RKO (cell line): ENCODE data around the gene IL2.

Experiments
- DNase-seq: peaks from one replicate; pipeline ENCODE4 v3.0.0-alpha.2; 2016; ENCODE audit warnings: low spot score

IL2 gene

DNA sequence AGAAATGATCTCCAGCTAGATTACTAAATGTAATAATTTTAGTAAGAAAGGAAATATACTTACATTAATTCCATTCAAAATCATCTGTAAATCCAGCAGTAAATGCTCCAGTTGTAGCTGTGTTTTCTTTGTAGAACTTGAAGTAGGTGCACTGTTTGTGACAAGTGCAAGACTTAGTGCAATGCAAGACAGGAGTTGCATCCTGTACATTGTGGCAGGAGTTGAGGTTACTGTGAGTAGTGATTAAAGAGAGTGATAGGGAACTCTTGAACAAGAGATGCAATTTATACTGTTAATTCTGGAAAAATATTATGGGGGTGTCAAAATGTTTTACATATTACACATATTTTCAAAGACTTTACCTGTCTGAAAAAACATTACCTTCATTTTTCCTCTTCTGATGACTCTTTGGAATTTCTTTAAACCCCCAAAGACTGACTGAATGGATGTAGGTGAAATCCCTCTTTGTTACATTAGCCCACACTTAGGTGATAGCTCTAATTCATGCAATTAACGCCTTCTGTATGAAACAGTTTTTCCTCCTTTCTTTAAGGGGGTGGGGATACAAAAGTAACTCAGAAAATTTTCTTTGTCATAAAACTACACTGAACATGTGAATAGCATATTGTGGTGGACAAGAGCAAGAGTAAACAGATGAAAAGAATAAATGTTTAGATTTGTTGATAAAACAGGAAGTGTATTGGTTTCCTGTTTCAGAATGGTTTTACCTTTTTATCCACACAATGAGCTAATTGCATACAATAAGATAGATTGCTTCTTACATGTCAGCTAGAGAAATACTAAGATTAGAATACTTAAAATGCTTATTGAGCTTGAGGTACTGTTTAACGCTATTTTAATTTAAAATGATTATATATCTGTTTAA lies at the start of gene IL2:
IL2 (minus strand) TSS at position 495 of the 886 bp plus-strand sequence; CDS start at position 210, 285 bp downstream.
- DNase-seq, result no peak

DNA sequence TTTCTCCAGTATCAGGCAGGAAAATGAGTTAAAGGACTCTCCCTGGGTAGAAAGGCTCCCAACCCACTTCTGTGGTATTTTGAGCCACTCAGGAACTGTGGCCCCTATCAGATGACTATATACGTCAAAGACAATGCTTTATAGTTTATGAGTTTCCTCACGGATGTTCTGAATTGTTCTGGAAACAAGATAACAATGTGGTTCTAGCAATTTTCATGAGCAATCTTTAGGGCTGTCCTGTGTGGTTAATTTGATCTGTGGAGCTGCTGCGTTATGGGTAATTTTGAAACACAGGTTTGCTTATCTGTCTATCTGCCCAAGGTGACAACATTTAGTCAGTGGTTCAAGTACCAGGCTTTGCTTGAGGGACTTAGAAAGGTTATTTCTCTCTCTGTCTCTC lies 46.7 kb upstream of the IL2 start:
- DNase-seq, result no peak

DNA sequence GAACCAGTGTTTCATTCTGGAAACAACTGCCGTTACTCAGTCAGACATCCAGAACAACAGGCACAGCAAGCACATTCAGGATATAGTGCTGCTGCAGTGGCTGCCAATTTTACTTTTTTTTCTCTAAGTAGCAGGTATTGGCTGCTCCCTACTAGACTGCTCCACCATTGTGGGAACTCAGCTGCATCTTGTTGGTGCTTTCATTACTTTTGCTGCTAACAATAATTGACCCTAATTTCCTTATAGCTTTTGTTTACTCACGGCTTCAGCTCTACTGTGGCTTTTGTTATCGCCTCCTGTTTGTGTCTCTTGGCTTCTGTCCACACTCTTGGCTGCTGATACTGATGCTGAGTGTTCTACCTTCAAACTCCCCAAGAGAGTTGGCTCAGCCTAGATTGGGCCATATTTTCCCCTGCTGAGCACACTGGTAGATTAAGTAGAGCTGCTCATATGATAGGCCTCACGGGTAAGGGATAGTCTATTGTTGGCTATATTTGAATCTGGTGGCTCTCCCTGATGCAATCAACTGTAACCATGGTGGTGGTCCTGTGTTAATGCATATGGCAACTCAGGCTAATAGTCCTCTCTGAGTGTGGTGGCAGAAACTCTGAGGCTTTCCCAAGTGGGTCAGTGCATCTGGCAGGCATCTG lies 44.5 kb upstream of the IL2 start:
- no peak for DNase-seq

DNA sequence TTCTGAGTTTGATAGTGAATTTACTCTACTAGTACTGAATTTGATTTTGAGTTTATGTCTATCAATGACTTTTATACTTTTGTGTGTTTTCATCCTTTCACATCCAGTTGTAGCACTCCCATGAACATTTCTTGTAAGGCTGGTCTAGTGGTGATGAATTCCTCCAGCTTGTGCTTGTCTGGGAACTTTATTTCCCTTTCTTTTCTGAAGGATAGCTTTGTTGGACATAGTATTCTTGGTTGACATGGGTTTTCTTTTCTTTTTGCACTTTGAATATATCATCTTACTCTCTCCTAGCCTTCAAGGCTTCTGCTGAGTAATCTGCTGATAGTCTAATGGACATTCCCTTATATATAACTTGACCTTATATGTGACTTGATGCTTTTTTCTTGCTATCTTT lies 32.5 kb upstream of the IL2 start:
- no peak for DNase-seq

DNA sequence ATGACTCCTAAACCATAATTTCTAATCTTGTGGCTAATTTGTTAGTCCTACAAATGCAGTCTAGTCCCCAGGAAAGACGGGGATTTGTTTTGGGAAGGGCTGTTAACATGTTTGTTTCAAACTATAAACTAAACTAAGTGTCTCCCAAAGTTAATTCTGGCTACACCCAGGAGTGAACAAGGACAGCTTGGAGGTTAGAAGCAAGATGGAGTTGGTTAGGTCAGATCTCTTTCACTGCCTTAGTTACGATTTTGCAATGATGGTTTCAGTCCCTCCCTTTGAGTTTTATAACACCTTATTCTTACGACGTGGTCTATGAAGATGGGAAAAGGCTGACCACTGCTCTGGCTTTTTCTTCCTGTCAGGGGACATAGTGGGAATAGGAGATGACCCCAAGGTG lies 27.0 kb upstream of the IL2 start:
- no peak for DNase-seq

DNA sequence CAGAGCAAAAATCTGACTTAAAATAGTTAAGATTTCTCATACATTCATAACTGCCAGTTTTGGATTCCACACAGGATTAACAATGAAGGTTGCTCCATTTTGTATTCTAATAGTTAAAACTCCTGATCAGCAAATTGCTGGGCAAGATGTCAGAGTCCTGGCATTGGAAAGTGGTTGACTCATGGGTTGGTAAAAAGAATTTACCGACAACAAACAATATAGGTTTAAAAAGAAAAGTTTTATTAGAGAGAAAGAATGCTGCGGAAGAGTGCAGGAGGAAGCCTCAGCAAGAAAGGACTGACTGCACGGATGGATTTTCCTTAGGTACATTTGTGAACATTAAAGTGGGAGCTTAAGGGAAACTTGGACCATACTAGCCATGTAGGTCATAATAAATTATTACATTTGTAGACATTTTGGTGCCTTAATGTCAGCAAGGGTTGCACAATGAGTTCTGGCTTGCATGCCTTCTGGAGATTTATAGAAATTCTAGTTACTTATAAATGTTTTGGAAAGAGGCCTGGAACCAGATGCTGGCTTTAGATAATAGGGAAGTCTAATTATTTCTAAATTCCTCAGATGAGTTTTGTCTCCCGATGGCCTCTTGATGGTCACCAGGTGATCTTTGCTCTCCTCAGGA lies 25.4 kb upstream of the IL2 start:
- DNase-seq, result no peak

DNA sequence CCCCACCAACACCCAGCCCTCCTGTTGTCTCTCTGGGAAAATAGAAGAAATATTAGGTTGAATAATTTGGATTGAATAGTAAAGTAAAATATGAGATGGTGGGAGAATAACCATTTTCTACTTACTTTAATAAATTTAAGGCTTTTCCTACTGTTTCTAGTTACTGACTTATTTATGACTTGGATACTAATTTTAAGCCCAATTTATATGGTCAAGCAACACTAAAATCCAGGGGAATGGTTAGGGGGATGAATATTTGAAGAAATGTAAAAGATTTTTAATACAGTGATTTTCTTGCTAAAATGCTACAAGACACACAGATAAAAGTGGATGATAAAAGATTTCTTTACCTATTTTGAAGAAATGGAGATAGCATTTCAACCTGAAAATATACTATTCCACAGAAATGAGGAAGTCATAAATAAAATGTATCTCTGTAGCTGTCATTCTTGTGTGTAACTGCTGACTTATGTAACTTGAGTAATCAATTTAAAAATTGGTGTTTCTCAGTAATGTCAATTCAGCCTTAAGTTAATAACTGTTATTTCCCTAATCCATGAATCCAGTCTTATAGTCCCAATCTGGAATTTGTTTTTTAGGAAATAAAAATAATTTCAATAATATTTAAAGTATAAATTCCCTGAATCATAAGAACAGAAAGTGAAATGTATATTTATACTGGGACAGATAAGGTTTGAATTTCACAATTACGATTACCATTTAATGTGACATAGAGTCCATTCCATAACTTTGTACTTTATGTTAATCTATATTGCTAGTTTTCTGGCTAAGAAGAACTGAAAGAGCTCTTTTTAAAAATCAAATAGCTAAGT lies 24.3 kb upstream of the IL2 start:
- DNase-seq, result no peak

DNA sequence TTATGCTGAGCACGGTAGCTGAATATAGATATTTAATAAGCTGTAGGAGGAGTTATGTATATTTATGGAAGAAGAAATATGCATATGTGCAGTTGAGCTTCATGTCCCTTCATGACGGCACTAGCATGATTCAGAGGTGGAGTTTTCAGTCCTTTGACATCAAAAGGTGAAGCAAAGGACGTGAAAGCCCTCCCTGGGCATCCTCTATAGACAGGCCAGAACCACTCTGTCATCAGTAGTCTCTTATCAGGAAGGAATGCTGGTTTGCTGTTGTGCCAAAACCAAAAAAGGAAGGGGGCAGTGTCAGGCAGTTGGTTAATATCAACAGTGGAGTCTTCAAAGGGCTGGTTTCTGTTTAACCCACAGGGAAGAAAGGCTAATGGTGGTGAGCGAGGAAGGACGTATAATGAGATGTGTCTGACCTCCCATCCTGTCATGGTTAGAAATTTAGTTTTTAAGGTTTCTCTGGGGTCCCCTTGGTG lies 23.5 kb upstream of the IL2 start:
- DNase-seq, result no peak

DNA sequence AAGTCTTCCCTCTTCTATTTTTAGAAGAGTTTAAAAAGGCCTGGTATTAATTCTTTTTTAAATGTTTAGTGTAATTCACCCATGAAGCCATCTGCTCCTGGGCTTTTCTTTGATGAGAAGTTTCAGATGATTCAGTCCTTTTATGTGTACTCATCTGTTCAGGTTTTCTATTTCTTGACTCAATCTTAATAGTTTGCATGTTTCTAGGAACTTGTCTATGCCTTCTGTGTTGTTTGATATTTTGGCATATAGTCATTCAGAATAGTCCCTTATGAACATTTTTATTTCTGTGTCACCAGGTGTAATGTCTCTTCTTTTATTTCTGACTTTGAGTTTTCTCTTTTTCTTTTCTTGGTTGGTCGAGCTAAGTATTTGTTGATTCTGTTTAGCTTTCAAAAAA lies 20.2 kb upstream of the IL2 start:
- no peak for DNase-seq

DNA sequence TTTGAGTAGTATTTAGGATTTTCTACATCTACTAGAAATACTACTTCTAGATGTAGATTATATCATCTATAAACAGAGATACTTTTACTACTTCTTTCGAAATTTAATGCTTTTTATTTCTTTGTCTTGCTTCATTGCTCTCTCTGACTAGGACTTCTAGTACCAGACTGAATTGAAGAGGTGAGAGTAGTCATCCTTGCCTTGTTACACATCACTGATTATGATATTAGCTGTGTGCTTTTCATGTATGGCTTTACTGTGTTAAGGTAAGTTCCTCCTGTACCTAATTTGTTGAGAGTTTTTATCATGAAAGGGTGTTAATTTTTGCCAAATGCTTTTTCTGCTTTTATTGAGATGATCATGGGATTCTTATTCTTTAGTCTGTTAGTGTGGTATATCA lies 19.6 kb upstream of the IL2 start:
- no peak for DNase-seq

DNA sequence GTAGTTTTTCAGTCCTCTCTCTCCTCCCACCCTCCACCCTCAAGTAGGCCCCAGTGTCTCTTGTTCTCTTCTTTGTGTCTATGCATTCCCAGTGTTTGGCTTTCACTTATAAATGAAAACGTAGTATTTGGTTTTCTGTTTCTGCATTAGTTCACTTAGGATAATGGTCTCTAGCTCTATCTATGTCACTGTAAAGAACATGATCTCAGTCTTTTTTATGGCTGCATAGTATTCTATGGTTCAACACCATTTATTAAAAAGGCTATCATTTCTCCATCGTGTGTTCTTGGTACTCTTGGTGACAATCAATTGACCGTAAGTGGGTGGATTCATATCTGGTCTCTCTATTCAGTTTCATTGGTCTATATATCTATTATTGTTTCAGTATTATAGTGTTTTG lies 18.7 kb upstream of the IL2 start:
- no peak for DNase-seq

DNA sequence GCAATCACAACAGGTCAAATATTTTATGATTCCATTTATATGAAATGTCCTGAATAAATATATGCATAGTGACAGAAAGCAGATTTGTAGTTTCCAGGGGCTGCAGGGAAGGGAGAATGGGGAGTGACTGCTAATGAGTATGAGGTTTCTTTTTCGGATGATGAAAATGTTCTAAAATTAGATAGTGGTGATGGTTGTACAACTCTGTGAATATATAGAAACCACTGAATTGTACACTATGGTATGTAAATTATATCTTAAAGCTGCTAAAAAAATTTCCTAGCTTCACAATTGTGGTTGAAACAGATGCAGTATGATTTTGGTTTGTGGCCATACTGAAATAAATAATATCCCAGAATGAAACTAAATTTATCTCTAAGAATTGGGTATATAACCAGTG lies 12.9 kb upstream of the IL2 start:
- no peak for DNase-seq

DNA sequence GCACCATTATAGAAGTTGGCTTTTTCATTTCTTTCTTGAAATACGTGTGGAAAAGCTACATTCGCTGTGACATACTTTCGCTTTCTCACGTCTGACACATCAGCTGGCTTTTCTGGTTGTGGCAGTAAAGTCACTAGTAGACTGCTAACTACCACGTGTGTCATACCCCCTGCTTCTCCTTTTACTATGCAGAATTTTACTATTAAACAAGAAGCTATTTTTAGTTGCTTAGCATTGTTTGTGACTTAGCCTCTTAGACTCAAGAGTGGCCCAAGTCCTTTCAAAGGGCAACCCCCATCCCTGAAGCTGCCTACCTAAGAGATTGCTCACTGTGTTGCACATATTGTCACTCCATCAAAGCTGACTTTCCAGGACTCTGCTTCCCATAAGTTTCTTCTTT lies 2.1 kb upstream of the IL2 start:
- peak; percentile 85 for DNase-seq

DNA sequence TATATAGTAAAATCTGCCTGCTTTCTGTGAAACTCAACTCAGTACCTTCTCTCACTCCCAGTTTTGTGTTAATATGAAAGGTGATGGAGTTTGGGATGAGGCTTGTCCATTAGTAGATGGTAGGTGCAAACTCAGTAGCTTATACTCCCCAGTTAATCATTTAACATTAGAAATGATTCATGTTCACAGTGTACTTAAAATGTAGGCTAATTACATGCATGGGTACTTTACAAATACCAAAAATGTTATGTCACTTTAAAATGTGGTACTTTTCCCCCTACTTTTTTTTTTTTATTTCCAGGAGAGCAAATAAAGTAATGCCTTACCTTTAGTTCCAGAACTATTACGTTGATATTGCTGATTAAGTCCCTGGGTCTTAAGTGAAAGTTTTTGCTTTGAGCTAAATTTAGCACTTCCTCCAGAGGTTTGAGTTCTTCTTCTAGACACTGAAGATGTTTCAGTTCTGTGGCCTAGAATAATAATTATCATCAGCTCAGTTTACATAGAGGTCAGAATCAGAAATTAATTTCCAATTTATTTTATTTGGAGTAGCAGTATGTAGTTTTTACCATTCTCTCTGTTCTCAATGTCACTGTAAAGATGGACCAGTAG lies 3.0 kb downstream of the IL2 start:
- no peak for DNase-seq

DNA sequence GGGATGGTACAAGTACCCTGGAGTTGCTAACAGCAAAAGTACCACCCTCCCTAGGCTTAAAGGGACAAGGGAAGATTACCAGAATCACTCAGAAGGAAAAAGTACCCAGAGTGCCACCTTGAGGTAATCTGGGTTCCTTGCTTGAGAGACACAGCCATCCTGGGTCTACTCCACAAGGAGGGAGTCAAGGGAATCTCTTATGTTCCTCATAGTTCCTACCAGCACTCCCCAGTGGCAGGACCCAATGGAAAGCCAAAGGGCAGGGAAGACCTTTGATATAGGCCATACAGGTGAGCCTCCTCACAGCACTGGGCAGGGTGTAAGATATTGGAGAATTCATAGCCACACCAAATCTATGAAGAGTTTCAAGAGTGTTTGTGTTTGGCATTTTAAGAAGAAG lies 5.7 kb downstream of the IL2 start:
- DNase-seq, result peak; percentile 32

DNA sequence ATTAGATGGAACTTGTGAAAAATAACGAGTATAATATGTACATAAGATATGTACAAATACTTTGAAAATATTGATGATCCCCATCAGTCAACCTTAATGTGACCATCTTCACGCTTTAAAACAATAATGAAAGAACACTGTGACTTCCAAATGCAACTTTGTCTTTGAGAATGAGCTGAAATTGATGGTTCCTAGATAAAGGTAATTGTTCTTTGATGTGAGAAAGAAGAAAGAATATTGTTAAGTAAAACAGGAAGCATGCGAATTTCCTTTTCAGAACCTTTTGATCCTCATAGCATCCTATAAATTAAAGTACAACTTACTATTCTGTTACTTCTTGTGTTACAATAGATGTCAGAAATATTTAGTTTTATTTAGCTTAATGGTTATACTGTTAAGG lies 22.2 kb downstream of the IL2 start:
- DNase-seq, result no peak

DNA sequence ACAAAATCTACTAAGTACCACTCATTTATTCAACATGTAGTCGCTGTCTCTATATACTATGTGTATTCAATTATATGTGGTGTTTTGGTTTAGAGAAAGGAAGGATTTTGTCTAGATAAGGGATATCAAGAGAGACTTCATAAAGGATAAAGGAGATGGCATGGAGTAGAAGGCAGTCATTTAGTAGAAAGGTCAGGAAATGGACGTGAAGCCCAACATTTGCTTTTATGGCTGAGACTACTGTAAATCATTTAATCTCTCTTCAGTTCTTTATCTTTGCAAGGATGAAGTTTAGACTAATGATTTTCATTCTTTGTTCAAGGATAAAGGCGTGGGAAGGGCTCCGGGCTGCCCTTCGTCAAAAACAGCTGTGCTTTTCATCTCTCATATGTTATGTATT lies 25.2 kb downstream of the IL2 start:
- DNase-seq, result no peak

DNA sequence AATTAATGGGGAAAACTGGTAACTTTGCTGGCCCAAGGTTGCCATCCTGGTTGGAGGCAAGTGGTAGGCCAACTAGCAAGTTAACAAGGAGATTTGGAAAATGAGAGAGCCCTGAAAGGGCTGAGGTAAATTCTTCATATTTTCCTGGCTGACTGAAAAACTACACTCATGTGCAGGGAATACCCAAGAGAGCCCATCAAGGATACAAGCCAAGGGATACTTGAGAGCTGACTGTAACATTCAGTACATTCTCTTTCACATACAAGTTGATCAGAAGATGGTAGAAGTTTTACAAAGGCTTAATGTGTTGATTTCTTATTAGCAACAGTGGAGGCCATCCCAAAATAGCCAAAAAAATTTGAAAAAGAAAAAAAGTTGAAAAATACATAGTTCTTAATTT lies 33.3 kb downstream of the IL2 start:
- no peak for DNase-seq

DNA sequence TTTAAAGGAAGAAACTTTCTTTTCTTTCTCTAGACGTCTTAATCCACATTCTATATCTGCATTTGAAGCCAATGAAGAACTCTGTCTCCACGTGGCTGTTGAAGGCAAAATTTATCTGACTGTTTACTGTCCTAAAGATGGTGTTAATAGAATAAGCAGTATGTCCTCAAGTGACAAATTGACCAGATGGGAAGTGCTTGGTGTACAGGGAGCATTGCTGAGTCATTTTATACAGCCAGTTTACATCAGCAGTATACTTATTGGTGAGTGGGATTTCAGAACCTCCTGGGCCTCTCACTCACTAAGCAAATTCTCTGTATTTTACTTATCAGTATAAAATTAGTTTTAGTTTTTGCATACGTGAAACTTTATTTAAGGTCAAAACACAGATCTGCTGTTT lies 44.0 kb downstream of the IL2 start:
- DNase-seq, result peak; percentile 3

DNA sequence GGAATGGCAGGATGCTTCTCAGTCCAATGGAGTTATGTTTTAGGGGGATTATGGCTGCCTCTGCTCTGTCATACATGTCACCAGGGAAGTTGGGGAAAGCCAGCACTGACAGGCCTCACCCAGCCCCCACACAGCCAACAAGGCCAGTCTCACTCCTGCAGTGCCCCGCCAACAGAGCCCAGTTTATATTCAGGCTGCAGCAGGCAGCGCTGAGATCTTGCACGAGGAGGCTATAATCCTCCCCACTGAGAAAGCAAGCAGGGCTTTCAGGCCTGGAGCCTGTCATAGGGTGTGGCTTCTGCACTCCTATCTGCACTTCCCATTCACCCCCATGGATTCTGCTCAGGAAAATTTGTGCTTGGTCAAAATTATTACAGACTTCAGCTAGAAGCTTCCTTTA lies 52.7 kb downstream of the IL2 start:
- no peak for DNase-seq
